T-helper 9 cell (primary cell): ENCODE results near the gene SPNS2.

ENCODE experiments used
- DNase-seq: peaks from one replicate; pipeline ENCODE4 v3.0.0-alpha.2; 2020

SPNS2 gene

DNA sequence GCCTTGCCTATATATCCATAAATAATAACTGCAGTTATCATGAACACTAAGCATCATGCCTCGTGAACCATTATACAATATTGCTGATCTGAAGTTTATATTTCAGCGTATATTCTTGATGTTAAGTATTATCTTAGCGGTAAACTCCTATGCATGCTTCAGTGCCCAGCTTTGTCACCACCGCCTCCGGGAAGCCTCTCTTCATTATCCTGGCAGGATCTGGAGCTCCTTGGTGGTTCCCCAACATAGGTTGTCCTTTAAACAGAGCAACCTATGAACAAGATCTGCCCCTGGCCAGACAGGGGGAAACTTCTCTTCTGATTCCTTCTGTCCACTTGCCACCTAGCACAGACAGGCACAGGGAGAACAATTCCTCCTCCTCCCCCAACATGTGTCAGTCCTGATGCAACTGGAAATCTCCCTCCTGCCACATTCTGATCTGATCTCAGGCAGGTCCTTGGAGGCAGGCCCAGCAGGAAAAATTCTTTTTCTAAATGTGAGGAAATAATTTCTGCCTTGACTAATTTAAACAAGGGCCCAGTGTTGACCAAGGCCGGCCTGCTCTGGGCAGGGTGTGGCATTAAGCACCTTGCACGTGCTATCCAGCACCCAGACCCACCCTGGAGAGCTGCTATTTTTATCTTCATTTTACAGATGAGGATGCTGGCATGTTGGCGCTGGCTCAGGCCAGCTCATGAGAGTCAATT, 22.4 kb downstream of the SPNS2 start:
- no peak for DNase-seq

- no peak for DNase-seq
Observed at GRCh38 chr17:4522661-4523060, 24.0 kb downstream of the SPNS2 start.

DNA sequence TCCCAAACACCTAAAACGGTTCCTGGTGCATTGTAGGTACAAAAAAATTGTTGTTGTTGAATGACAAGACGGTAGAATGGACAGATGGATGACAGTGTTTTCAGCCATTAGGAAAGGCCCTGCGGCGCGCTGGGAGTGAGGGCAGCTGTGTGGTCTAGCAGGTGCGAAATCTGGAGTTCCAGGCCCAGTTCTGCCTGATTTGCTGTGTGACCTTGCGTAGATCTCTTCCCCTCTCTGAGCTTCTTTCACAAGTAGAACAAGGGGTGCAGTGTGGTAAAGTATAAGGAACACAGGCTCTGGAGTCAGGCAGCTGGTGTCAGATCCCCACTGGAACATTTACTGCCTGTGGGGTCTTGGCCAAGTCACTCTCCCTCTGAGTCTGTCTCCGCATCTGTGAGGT, 25.3 kb downstream of the SPNS2 start:
- DNase-seq, result no peak

GRCh38 chr17:4525691-4526397, 27.2 kb downstream of the SPNS2 start:
- no peak for DNase-seq

DNA sequence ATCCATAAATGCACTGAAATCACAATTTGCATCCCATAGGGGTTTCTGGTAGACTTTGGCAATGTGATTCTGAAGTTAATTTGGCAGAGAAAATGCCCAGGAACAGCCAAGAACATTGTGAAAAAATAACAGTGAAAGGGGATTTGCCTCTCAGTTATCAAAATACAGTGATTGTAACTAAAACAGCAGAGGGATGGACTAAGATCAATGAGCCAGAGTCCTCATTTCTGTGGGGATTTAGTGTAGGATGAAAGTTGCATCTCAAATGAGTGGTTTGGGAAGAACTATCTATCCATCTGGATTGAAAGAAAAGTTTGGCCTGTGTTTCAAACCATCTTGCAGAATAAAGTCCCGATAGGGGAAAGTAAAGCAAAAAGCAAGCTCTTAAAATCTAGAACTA, 28.5 kb downstream of the SPNS2 start:
- no peak for DNase-seq

GRCh38 chr17:4527566-4528125, 29.0 kb downstream of the SPNS2 start:
- DNase-seq, result no peak

- DNase-seq, result no peak
Observed at GRCh38 chr17:4529533-4530152, 31.0 kb downstream of the SPNS2 start.

DNA sequence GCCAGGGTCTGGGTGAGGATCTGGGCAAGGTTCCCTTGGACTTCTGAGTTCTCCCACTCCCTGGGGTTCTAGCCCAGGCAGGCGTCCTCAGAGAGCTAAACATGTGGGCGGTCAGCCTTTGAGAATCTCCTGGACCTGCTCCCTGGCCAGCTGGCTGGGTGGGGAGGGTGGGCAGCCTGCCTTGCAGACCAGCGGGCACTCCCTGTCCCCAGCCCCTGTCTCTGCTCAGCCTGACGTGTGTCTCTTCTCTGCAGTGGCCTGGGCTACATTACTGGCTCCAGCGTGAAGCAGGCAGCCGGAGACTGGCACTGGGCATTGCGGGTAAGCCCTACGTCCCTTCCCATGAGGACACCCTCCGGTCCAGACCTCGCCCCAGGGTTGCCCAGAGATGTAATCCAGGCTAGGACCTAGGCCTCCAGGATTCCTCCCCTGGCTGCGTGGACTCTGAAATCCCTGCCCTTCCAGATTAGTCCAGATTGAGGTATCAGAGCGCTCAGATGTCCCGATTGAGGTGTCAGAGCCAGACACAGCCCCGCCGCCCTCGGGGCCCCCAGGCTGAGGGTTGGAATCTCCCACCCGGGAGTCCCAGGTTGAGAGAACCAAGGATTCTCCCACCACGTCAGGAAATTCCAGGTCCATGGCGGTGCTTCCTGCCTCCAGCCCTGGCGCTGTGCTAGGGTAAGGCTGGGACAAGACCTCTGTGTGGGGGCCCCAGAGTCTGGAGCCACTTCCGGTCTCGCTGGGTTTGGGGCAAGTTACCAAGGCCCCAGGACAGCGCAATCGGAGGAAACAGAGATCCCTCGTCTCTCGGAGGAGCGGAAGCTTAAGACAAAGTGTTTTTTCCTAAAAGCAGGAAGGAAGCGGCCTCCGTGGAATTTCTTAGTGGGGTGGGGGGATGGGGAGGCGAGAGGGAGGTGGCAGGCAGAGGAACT, 32.4 kb downstream of the SPNS2 start:
- DNase-seq, result no peak

DNA sequence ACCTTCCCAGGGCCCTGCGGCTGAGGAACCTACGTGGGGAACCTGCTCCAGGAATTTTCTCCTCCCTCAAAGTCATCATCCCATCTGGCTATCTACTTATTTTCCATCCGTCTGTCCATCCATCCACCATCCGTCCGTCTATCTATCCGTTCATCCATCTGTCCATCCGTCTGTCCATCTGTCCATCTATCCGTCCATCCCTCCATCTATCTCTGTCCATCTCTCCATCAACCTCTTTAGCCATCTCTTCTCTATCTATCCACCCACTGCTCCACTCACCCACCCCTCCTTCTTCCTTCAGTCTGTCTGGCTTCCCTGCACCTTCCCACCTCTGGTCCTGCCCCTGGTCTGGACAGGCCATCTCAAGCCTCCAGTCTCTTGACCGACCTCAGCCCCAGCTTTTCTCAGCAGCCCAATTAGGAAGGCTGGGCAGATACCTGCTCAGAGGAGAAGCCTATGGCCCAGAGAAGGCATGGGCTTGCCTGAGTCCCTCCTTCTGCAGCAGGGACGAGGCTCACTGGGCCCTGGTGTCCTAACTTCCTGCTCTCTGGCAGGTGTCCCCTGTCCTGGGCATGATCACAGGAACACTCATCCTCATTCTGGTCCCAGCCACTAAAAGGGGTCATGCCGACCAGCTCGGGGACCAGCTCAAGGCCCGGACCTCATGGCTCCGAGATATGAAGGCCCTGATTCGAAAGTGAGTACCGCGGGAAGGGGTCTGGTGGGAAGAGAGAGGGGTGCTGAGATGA, 33.5 kb downstream of the SPNS2 start:
- no peak for DNase-seq

DNA sequence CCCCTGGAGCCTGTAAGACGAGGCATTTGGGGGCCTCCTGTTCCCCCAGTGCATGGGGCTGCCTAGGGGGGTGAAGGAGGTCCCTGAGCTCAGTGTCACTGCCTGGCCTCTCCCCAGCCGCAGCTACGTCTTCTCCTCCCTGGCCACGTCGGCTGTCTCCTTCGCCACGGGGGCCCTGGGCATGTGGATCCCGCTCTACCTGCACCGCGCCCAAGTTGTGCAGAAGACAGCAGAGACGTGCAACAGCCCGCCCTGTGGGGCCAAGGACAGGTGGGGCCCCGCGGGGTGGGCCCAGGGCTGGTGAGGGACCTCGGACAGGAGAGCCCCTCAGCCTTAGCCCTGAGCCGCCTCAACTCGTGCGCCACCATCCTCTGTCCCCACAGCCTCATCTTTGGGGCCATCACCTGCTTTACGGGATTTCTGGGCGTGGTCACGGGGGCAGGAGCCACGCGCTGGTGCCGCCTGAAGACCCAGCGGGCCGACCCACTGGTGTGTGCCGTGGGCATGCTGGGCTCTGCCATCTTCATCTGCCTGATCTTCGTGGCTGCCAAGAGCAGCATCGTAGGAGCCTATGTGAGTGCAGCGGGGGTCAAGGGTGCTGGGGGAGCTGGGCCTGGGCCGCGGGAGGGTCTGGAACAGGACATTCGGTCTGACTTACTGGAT, 34.3 kb downstream of the SPNS2 start:
- DNase-seq, result no peak

GRCh38 chr17:4533523-4534504, 35.1 kb downstream of the SPNS2 start:
- no peak for DNase-seq

DNA sequence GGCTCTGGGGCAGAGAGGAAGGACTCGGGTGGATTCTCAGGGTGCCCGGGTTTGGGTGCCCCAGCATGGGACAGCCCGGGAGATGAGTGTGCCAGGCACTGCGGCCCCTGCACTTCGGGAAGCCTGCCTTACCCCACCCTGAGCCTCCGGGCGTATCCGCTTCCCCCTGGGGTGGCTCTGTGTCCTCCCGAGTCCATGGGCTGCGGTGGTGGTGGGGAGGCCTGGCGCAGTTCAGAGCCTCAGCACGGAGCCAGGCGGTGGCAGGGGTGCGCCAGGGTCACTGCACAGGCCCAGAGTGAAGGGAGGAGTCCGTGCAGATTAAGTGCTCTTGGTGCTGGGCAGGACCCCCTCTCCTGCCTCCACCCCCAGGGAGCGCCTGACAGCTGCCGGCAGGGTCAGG, 35.8 kb downstream of the SPNS2 start:
- DNase-seq, result no peak

DNA sequence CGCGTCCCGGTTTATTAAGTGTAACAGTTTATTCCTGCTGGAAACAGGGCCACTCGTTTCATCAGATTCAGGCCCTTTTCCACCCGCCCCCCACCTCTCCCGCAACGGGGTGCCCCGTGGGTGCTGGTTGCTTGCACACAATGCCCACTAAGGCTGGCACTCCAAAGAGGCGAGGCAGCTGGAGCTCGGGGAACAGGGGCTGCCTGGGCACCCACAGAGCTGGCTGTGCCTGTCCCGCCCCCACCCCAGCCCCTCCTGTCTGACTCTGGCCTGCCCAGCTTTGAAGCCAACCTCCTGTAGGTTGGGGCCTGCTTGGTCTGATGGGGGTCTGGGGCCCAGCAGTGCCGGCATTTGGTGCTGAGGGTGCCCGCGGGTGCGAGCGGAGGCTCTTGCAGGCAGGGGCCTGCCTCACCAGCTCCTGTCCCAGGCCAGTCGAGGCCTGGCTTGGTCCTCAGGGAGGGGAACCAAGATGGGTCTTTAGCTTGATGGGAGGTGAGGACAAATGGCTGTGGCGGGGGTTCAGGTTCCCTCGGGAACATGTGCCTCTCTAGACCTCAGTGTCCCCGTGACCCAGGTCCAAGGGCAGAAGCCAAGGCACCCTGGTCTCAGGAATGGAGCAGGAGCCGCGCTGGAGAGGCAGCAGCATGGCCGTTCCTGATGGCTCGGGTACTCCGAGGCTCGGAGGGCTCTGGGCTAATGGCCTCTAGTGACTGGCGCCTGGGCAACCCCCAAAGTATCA, 36.4 kb downstream of the SPNS2 start:
- no peak for DNase-seq

DNA sequence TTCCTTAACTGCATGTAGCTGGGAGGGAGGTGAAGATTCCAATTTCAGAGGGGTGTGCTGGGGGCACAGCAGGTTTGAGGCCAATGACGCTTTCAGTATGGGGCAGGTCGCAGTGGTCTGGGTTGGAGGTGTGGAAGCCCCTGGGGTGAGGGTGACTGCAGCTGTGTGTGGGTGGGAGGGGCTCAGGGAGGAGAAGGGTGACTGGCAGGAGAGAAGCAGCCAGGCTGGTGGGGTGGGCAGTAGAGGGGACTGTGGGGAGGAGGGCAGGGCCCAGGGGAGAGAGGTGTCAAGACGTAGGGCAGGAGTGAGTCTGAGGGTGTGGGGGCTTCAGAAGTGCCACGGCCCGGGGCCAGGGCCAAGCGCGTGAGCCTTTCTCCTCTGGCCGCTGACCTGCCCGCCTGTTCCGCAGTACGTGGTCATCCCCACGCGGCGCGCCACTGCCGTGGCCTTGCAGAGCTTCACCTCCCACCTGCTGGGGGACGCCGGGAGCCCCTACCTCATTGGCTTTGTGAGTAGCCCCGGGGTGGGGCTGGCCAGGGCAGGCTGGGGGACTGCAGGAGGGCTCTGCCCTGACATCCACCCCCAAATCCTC, 37.1 kb downstream of the SPNS2 start:
- DNase-seq, result no peak

DNA sequence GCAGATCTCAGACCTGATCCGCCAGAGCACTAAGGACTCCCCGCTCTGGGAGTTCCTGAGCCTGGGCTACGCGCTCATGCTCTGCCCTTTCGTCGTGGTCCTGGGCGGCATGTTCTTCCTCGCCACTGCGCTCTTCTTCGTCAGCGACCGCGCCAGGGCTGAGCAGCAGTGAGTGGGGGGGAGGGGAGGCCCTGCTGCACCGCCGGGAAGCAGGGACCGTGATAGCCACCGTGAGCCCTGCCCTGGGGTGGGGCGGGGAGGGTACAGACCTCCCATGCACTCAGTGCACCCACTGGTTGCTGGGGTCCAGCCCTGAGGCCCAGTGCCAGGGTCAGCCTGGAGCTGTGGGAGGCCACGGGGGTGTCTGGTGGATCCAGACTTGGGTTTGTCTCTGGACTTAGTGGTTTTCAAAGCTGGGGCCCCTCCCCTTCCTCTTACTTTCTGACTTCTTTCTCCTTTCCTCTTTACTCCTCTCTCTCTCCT, 37.6 kb downstream of the SPNS2 start:
- DNase-seq, result no peak

GRCh38 chr17:4536742-4537411, 38.2 kb downstream of the SPNS2 start:
- no peak for DNase-seq

DNA sequence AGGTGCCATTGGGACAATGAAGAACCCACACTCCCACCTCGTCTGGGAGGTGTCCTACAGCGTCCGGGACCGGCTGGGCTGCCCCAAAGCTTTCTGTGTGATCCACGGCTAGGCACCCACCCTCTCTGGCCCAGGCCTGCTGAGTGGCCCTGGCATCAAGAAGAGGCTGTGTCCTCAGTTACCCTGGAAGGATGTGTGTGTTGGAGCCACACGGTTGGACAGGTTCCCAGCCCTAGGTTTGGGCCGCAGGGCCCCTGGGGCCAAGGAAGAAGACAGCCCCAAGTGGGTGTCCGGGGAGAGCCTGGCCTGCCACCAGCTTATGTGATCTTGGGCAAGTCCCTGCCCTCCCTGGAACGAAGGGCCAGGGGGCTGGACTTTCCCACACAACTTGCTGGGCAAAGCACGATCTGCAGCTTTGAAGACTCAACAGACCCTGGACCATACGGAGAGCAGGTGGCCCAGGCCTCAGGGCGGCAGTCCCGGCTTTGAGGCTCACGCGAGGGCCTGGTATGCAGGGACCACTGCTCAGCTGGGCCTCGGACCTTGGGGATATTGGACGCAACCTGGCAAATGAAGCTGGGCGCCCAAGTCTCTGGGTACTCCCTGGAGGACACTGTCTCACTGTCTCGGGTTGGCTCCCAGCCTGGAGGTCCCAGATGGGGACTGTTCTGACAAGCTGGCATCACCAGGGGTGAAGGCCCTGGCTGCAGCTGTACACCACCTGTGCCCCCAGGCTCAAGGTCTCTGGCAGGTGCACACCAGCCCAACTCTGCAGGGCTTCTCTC, 39.0 kb downstream of the SPNS2 start:
- DNase-seq, result no peak
